ENCODE results near the gene SLC9A9. TPM values are rescaled to one million over a fixed set of nuclear protein-coding genes. Genes with fewer than 3 reads are reported as not detected.

The SLC9A9 gene
- total and polyA plus RNA-seq, 2 of the 8 experiments (the other 6 are each of a cell fraction or from before 2014, with no cell fraction given), result 0.48 to 1.1 TPM

DNA sequence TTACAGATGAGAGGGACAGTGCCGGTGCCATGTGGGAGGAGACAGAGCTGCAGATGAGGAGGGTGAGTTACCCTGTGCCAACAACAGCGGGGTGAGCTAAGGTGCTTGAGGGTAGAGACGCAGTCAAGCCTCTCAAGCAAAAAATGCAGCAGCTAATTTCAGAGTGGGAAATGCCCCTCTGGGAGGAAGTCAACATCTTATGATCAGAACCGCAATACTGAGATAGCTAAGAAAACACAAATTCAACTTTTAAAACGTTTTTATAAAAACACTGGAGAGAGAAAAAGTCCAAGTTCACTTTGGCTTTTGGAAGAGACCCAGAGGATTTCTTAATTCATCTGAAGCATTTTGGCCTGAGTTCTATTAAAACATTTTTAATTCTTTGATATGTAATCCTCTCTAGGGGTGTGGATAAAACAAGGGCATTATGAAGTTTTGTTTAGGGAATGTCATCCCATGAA is 319.2 kb downstream of the SLC9A9 start:
- H2AFZ ChIP-seq (ENCODE audit: low read length), result no peak overlapping the region
- H4K8ac ChIP-seq (ENCODE audit: extremely low read depth, insufficient read depth, low read length), result no peak overlapping the region; the same call in 1 of the 2 replicates
- H3K4ac ChIP-seq (replicated peaks; ENCODE audit: insufficient read length, low read depth, low read length), result no peak overlapping the region
- DNase-seq (ENCODE audit: low read depth in 1 of 2, low spot score in 2 of 2) (no peak), FAIRE-seq (no peak)
- WGBS, 2 experiments (ENCODE audit: extremely low coverage in 1 of 2, insufficient coverage in 1 of 2, insufficient read length in 1 of 2, insufficient replicate concordance in 2 of 2, low coverage in 1 of 2, low lambda C conversion rate in 2 of 2, missing lambda C conversion rate in 1 of 2), result 86% methylated on average over 5 of the region's 5 CpGs; no CpG with 5 or more reads in 1 of the 2 experiments
- CTCF ChIA-PET (ENCODE audit: partially characterized antibody), result interaction anchor here (0.7 to 0.9 kb wide), 2 partner anchors 97 to 115 kb away, joined by 3 to 4 read pairs; no protein-coding TSS in a partner anchor
- no peaks in the 10 kb centered on the region for H3K9me3 ChIP-seq (ENCODE audit: insufficient read depth in 2 of 2, low read depth in 1 of 2, low read length in 1 of 2)
- no peaks in the 10 kb centered on the region for H3K23me2 ChIP-seq (ENCODE audit: low read depth, low read length)
- POLR2A ChIA-PET (ENCODE audit: partially characterized antibody), result no interaction called here
- no peak overlapping the region for H3K4me3 ChIP-seq (ENCODE audit: extremely low read depth in 1 of 4, insufficient read depth in 2 of 4, low read depth in 3 of 4, low read length in 4 of 4)
- H3K4me1 ChIP-seq (replicated peaks in 1 of 4; ENCODE audit: control insufficient read depth in 3 of 4, insufficient read depth in 4 of 4, low read length in 3 of 4), result no peaks in the 10 kb centered on the region
- no peak overlapping the region for H2BK20ac ChIP-seq (ENCODE audit: low read length)
- H3K56ac ChIP-seq (replicated peaks; ENCODE audit: insufficient read length, low read depth, low read length), result no peak overlapping the region
- H3K27me3 ChIP-seq (replicated peaks in 1 of 4; ENCODE audit: control insufficient read depth in 3 of 4, extremely low read depth in 1 of 4, insufficient read depth in 3 of 4, low read length in 3 of 4), result no peaks in the 10 kb centered on the region
- no peak overlapping the region for H3K14ac ChIP-seq (ENCODE audit: insufficient read length)
- no peaks in the 10 kb centered on the region for H3K36me3 ChIP-seq (ENCODE audit: control insufficient read depth in 2 of 4, insufficient read depth in 4 of 4, low read length in 3 of 4)
- no peak overlapping the region for H2BK120ac ChIP-seq (replicated peaks; ENCODE audit: low read depth, low read length)
- H4K91ac ChIP-seq (replicated peaks; ENCODE audit: insufficient read length, low read length), result no peak overlapping the region
- TF ChIP-seq BRCA1 (IDR thresholded peaks at IDR 0.05; ENCODE audit: low read depth, low read length), result no peak
- no peak for TF ChIP-seq RBBP5 (IDR thresholded peaks at IDR 0.05; ENCODE audit: borderline replicate concordance, low read depth, low read length)
- TF ChIP-seq SIX5 (IDR thresholded peaks at IDR 0.05; ENCODE audit: low read depth, low read length), result no peak
- TF ChIP-seq EP300 (IDR thresholded peaks at IDR 0.05; ENCODE audit: borderline replicate concordance in 1 of 2, low read depth in 2 of 2, low read length in 2 of 2), result no peak
- TF ChIP-seq ZNF274 (IDR thresholded peaks at IDR 0.05; ENCODE audit: borderline replicate concordance, extremely low read depth, low read length), result no peak
- TF ChIP-seq TCF12 (IDR thresholded peaks at IDR 0.05; ENCODE audit: low read depth, low read length), result no peak
- TF ChIP-seq POU5F1 (IDR thresholded peaks at IDR 0.05; ENCODE audit: low read depth, low read length), result no peak
- no peak for TF ChIP-seq CBX8 (IDR thresholded peaks at IDR 0.05; ENCODE audit: borderline replicate concordance, low read depth, low read length)
- no peak for TF ChIP-seq KDM5A (IDR thresholded peaks at IDR 0.05; ENCODE audit: low read length)
- no peaks in the 10 kb centered on the region for H3K79me1 ChIP-seq (ENCODE audit: low read depth, low read length)
- no peak overlapping the region for H3K23ac ChIP-seq (ENCODE audit: insufficient read length)
- H2BK12ac ChIP-seq (ENCODE audit: low read depth, low read length), result no peak overlapping the region
- no peak overlapping the region for H2BK5ac ChIP-seq (ENCODE audit: low read depth, low read length)
- H2BK15ac ChIP-seq (ENCODE audit: low read length), result no peak overlapping the region
- H3K27ac ChIP-seq (ENCODE audit: low read depth, low read length), result no peak overlapping the region
- H3K9ac ChIP-seq (replicated peaks in 1 of 4; ENCODE audit: extremely low read depth in 1 of 4, low read depth in 3 of 4, low read length in 3 of 4), result no peak overlapping the region
- no peak overlapping the region for H3K18ac ChIP-seq (ENCODE audit: extremely low read depth, low read length)
- H4K5ac ChIP-seq (ENCODE audit: insufficient read length, low read depth, low read length), result no peak overlapping the region
- no peaks in the 10 kb centered on the region for H4K20me1 ChIP-seq (replicated peaks in 1 of 2; ENCODE audit: control insufficient read depth in 1 of 2, insufficient read depth in 2 of 2, low read length in 2 of 2)
- no peak overlapping the region for H2AK5ac ChIP-seq (ENCODE audit: low read depth, low read length)
- H3K79me2 ChIP-seq (ENCODE audit: control insufficient read depth in 1 of 2, insufficient read depth in 2 of 2, low read length in 2 of 2), result no peaks in the 10 kb centered on the region
- no peak overlapping the region for H3K4me2 ChIP-seq (ENCODE audit: insufficient read depth in 1 of 2, low read depth in 2 of 2, low read length in 2 of 2)
